Naive thymus-derived CD4-positive, alpha-beta T cell (primary cell): ENCODE results near the gene NUCB2. TPM values are rescaled to one million over a fixed set of nuclear protein-coding genes. Genes with fewer than 3 reads are reported as not detected.

ENCODE experiments used
- ATAC-seq: fragments of 150-1000 bp; cut with Tn5 transposase; 2 replicates; pipeline ENCODE4 v1.10.0; 2021; ENCODE audit warnings: mild to moderate bottlenecking, moderate library complexity
- CTCF ChIA-PET: fragments of 350-600 bp; sonication (Branson Sonifier 250); formaldehyde crosslinking; loops from one replicate; lab custom pipeline; 2021; ENCODE audit warnings: antibody characterized with exemption; lab: Charles Lee
- POLR2A ChIA-PET: fragments of 350-600 bp; sonication (Branson Sonifier 250); formaldehyde crosslinking; loops from one replicate; lab custom pipeline; 2021; ENCODE audit warnings: antibody characterized with exemption, inconsistent platforms; lab: Charles Lee
- DNase-seq, 9 donors: peaks; one replicate each; pipeline versions ENCODE4 v3.0.0 to v3.0.0-alpha.2; 2020 to 2022; ENCODE audit warnings: mixed read lengths in 1 of 9
- H3K27ac ChIP-seq: one replicate; pipeline ENCODE4 v1.7.0; 2013; ENCODE audit warnings: mild to moderate bottlenecking, low read depth, low read length, moderate library complexity
- H3K27me3 ChIP-seq, 2 donors: one replicate each; pipeline ENCODE4 v1.7.0; 2013; ENCODE audit warnings: low read length in 2 of 2, mild to moderate bottlenecking in 2 of 2, moderate library complexity in 2 of 2; ENCODE audit not compliant: control insufficient read depth in 2 of 2, insufficient read depth in 2 of 2
- H3K36me3 ChIP-seq, 3 experiments: 1 replicate in 2 of 3; 2 replicates in 1 of 3; pipeline ENCODE4 v1.7.0; 2013; ENCODE audit warnings: low read length in 3 of 3, mild to moderate bottlenecking in 3 of 3, moderate library complexity in 1 of 3; ENCODE audit not compliant: insufficient read depth in 3 of 3, control insufficient read depth in 2 of 3
- H3K4me1 ChIP-seq, 2 donors: one replicate each; pipeline ENCODE4 v1.7.0; 2013; ENCODE audit warnings: low read length in 2 of 2, mild to moderate bottlenecking in 2 of 2, moderate library complexity in 1 of 2; ENCODE audit not compliant: control insufficient read depth in 2 of 2, insufficient read depth in 2 of 2
- H3K4me3 ChIP-seq: 2 replicates; pipeline ENCODE4 v1.7.0; 2013; ENCODE audit warnings: mild to moderate bottlenecking, low read length
- H3K9me3 ChIP-seq, 3 experiments: 1 replicate in 2 of 3; 2 replicates in 1 of 3; pipeline ENCODE4 v1.7.0; 2013; ENCODE audit warnings: low read length in 3 of 3; ENCODE audit not compliant: control insufficient read depth in 2 of 3
- H3K27ac Mint-ChIP-seq, 9 donors: one replicate each; pipeline ENCODE4 v1.8.0; 2020 to 2022; ENCODE audit warnings: mixed read lengths in 9 of 9, mild to moderate bottlenecking in 8 of 9, moderate library complexity in 5 of 9, inconsistent platforms in 2 of 9
- H3K27me3 Mint-ChIP-seq, 5 donors: one replicate each; pipeline ENCODE4 v1.8.0; 2021 to 2022; ENCODE audit warnings: mixed read lengths in 5 of 5, mild to moderate bottlenecking in 1 of 5
- H3K36me3 Mint-ChIP-seq, 5 donors: one replicate each; pipeline ENCODE4 v1.8.0; 2020 to 2022; ENCODE audit warnings: mixed read lengths in 5 of 5, mild to moderate bottlenecking in 3 of 5, inconsistent platforms in 1 of 5
- H3K4me1 Mint-ChIP-seq, 7 donors: one replicate each; pipeline ENCODE4 v1.8.0; 2020 to 2022; ENCODE audit warnings: mixed read lengths in 7 of 7, mild to moderate bottlenecking in 3 of 7, inconsistent platforms in 1 of 7
- H3K4me3 Mint-ChIP-seq, 10 donors: one replicate each; pipeline ENCODE4 v1.8.0; 2020 to 2022; ENCODE audit warnings: mild to moderate bottlenecking in 10 of 10, mixed read lengths in 10 of 10, moderate library complexity in 6 of 10, inconsistent platforms in 2 of 10
- H3K9me3 Mint-ChIP-seq, 11 donors: one replicate each; pipeline ENCODE4 v1.8.0; 2020 to 2022; ENCODE audit warnings: mixed read lengths in 11 of 11, mild to moderate bottlenecking in 4 of 11, inconsistent platforms in 1 of 11, moderate library complexity in 1 of 11
- intact Hi-C, 2 donors: fragments of 100-400 bp; cut with micrococcal nuclease; formaldehyde crosslinking; loops; one replicate each; pipeline ENCODE4 v1.15.1; 2023
- polyA plus RNA-seq, 2 donors: library from polyadenylated mRNA; unstranded; fragments of 300-500 nt; fragmentation: Illumina TruSeq; gene quantifications; one replicate each; pipeline ENCODE4 v1.2.3, GENCODE V29; 2021
- total RNA-seq, 6 experiments: library from RNA in 5 of 6; stranded (reverse) in 5 of 6; gene quantifications; 1 replicate in 5 of 6; 2 replicates in 1 of 6; pipeline ENCODE4 v1.2.3 and lab custom pipeline; 2021 to 2026

NUCB2 gene
- total and polyA plus RNA-seq, 7 experiments from 2014 or later: 72.0 to 359 (median 166) TPM

- peak in 1 of 9 donors; percentile 26 for DNase-seq
- H3K4me3 ChIP-seq: peak overlapping the region; percentile 78
- Mint-ChIP-seq H3K9me3 (no peaks in the 10 kb centered on the region), H3K4me3 (peak overlapping the region; percentile 83 to 99 (median 93)), H3K27ac (peak overlapping the region; percentile 88 to 93 (median 91)), H3K27me3 (no peaks in the 10 kb centered on the region), H3K4me1 (peaks cover 18 to 43% (median 34%) of the 10 kb centered on the region in 7 donors), H3K36me3 (peaks cover 0 to 12% (median 0%) of the 10 kb centered on the region in 5 donors)
- peak overlapping the region; percentile 90 for H3K27ac ChIP-seq
- H3K9me3 ChIP-seq: no peaks in the 10 kb centered on the region
- H3K36me3 ChIP-seq: peaks cover 0 to 7% (median 0%) of the 10 kb centered on the region in 3 experiments
- no peak for ATAC-seq
- H3K4me1 ChIP-seq: peaks cover 17 to 22% of the 10 kb centered on the region in 2 donors
- intact Hi-C loops: loop anchor here (1.0 to 5.0 kb wide), 12 partner anchors 10 to 1122 kb away; partner anchors contain the start of genes GTF2H1 (in 2 of the 2), HPS5 (in 2 of the 2), C11orf58 (in 1 of the 2) and RPS13 (in 1 of the 2)
- CTCF ChIA-PET: interaction anchor here (0.8 to 1.2 kb wide), 2 partner anchors 10 to 46 kb away, joined by 3 to 5 read pairs; no protein-coding TSS in a partner anchor
- no peaks in the 10 kb centered on the region for H3K27me3 ChIP-seq
- POLR2A ChIA-PET: interaction anchor here (1.0 to 5.0 kb wide), 19 partner anchors 8 to 738 kb away, joined by 3 to 81 read pairs (median 4); partner anchors contain the start of genes PIK3C2A and RPS13
These were observed 921 bp upstream of the NUCB2 start for GRCh38 chr11:17275400-17276235.

- Histone ChIP-seq H3K27me3 (no peaks in the 10 kb centered on the region), H3K4me1 (peaks cover 17 to 30% of the 10 kb centered on the region in 2 donors)
These were observed 565 bp downstream of the NUCB2 start for GRCh38 chr11:17277024-17277584.

GRCh38 chr11:17280494-17281127 is 4.1 kb downstream of the NUCB2 start:
- Mint-ChIP-seq H3K4me1 (peaks cover 25 to 75% (median 63%) of the 10 kb centered on the region in 7 donors), H3K27ac (peak overlapping the region in 8 of 9 donors; percentile 72 to 93 (median 89))
- POLR2A ChIA-PET: interaction anchor here (0.6 to 3.0 kb wide), 4 partner anchors 11 to 203 kb away, joined by 3 to 16 read pairs (median 4); partner anchors contain the start of genes PIK3C2A and RPS13

More at GRCh38 chr11:17277024-17277584, 565 bp downstream of the NUCB2 start:
- CTCF ChIA-PET: interaction anchor here (1.2 kb wide), 1 partner anchor 77 kb away, joined by 4 read pairs; no protein-coding TSS in a partner anchor
- peak overlapping the region; percentile 83 to 99 (median 93) for H3K4me3 Mint-ChIP-seq
- peak in 6 of 9 donors; percentile 58 to 74 (median 64) for DNase-seq
- H3K36me3 ChIP-seq: peaks cover 0 to 7% (median 0%) of the 10 kb centered on the region in 3 experiments
- H3K36me3 Mint-ChIP-seq: peaks cover 0 to 17% (median 0%) of the 10 kb centered on the region in 5 donors
- H3K9me3 Mint-ChIP-seq: no peaks in the 10 kb centered on the region
- peak overlapping the region; percentile 78 for H3K4me3 ChIP-seq
- peaks cover 20 to 54% (median 43%) of the 10 kb centered on the region in 7 donors for H3K4me1 Mint-ChIP-seq
- no peaks in the 10 kb centered on the region for H3K27me3 Mint-ChIP-seq
- H3K9me3 ChIP-seq: no peaks in the 10 kb centered on the region
- peak overlapping the region; percentile 88 to 93 (median 91) for H3K27ac Mint-ChIP-seq
- intact Hi-C loops: loop anchor here (1.0 to 5.0 kb wide), 9 partner anchors 8 to 1120 kb away; partner anchors contain the start of genes GTF2H1 (in 1 of the 2), HPS5 (in 1 of the 2), RPS13 (in 1 of the 2) and SERGEF (in 1 of the 2)
- POLR2A ChIA-PET: interaction anchor here (0.7 to 5.0 kb wide), 19 partner anchors 9 to 736 kb away, joined by 3 to 81 read pairs (median 4); partner anchors contain the start of genes NCR3LG1, PIK3C2A and RPS13
- peak; percentile 31 for ATAC-seq
- peak overlapping the region; percentile 90 for H3K27ac ChIP-seq

DNA sequence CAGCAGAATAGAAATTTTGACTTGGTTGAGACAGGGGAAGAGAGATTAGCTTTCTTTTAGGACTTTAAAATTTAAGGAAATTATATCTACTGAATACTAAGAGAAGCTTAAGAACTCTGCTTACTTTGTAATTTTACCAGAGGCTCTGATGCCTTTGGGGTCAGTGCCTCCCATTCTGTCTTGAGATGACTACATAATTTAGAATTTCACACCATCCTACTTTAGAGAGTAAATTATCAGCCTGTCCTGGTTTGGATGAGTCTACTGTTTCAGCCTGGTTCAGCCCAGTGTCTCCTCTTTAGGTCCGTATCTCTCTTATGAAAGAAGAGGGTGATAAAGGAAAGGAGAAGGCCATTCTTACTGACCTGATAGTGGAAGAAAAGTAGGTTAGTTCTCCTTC is 9.8 kb downstream of the NUCB2 start:
- Histone ChIP-seq H3K27me3 (no peaks in the 10 kb centered on the region), H3K27ac (peak overlapping the region; percentile 63), H3K4me1 (peaks cover 37 to 41% of the 10 kb centered on the region in 2 donors), H3K36me3 (peaks cover 0 to 6% (median 0%) of the 10 kb centered on the region in 3 experiments), H3K4me3 (no peak overlapping the region), H3K9me3 (no peaks in the 10 kb centered on the region)
- Mint-ChIP-seq H3K4me3 (peak overlapping the region in 8 of 10 donors; percentile 34 to 76 (median 62)), H3K4me1 (peaks cover 35 to 80% (median 63%) of the 10 kb centered on the region in 7 donors), H3K9me3 (peaks cover 0 to 10% (median 0%) of the 10 kb centered on the region in 11 donors), H3K27ac (peak overlapping the region in 8 of 9 donors; percentile 83 to 94 (median 89)), H3K36me3 (peaks cover 0 to 40% (median 35%) of the 10 kb centered on the region in 5 donors), H3K27me3 (no peaks in the 10 kb centered on the region)
- DNase-seq: no peak
- no peak for ATAC-seq
- CTCF ChIA-PET: interaction anchor here (0.7 to 1.3 kb wide), 3 partner anchors 10 to 25 kb away, joined by 3 to 4 read pairs (median 3); no protein-coding TSS in a partner anchor
- POLR2A ChIA-PET: interaction anchor here (0.8 to 6.8 kb wide), 9 partner anchors 10 to 1110 kb away, joined by 3 to 81 read pairs (median 4); partner anchors contain the start of gene NUCB2
- intact Hi-C loops: loop anchor here in 1 of 2 donors (2.0 to 5.0 kb wide), 2 partner anchors 36 to 56 kb away; no protein-coding TSS in a partner anchor

More at GRCh38 chr11:17280494-17281127, 4.1 kb downstream of the NUCB2 start:
- Histone ChIP-seq H3K27me3 (no peaks in the 10 kb centered on the region), H3K36me3 (peaks cover 0 to 10% (median 0%) of the 10 kb centered on the region in 3 experiments), H3K4me3 (peak overlapping the region; percentile 20), H3K27ac (peak overlapping the region; percentile 55), H3K4me1 (peaks cover 27 to 41% of the 10 kb centered on the region in 2 donors), H3K9me3 (no peaks in the 10 kb centered on the region)
- CTCF ChIA-PET: interaction anchor here (0.6 kb wide), 1 partner anchor 68 kb away, joined by 4 read pairs; no protein-coding TSS in a partner anchor
- Mint-ChIP-seq H3K27me3 (no peaks in the 10 kb centered on the region), H3K36me3 (peaks cover 0 to 32% (median 15%) of the 10 kb centered on the region in 5 donors), H3K9me3 (peaks cover 0 to 6% (median 0%) of the 10 kb centered on the region in 11 donors), H3K4me3 (peak overlapping the region; percentile 49 to 92 (median 78))
- intact Hi-C loops: no loop called here
- DNase-seq (no peak), ATAC-seq (no peak)

DNA sequence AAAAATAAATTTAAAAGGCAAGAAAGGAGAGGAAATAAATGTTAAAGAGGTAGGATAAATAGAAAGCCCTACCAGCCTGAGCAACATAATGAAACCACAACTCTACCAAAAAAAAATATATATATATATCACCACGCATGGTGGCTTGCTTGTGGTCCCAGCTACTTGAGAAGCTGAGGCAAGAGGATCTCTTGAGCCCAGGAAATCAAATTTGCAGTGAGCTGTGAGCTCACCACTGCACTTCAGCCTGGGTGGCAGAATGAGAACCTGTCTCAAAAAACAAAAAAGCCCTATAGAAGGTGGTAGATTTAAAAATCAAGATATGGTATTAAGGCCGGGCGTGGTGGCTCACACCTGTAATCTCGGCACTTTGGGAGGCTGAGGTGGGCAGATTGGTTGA is 10.5 kb downstream of the NUCB2 start:
- Mint-ChIP-seq H3K27me3 (no peaks in the 10 kb centered on the region), H3K4me3 (peak overlapping the region in 9 of 10 donors; percentile 11 to 69 (median 51)), H3K36me3 (peaks cover 0 to 40% (median 35%) of the 10 kb centered on the region in 5 donors), H3K27ac (peak overlapping the region; percentile 52 to 94 (median 88)), H3K9me3 (peaks cover 0 to 10% (median 0%) of the 10 kb centered on the region in 11 donors), H3K4me1 (peaks cover 33 to 73% (median 56%) of the 10 kb centered on the region in 7 donors)
- ATAC-seq (no peak), DNase-seq (peak in 1 of 9 donors; percentile 7)
- no peaks in the 10 kb centered on the region for H3K9me3 ChIP-seq
- no peaks in the 10 kb centered on the region for H3K27me3 ChIP-seq
- peaks cover 0 to 6% (median 3%) of the 10 kb centered on the region in 3 experiments for H3K36me3 ChIP-seq
- H3K4me1 ChIP-seq: peaks cover 37 to 39% of the 10 kb centered on the region in 2 donors
- ChIA-PET CTCF (no interaction called here), POLR2A (interaction anchor here (0.9 to 6.8 kb wide), 2 partner anchors 10 to 209 kb away, joined by 4 to 81 read pairs; partner anchors contain the start of genes NUCB2 and RPS13)
- H3K27ac ChIP-seq: peak overlapping the region; percentile 63
- intact Hi-C loops: loop anchor here in 1 of 2 donors (2.0 to 5.0 kb wide), 2 partner anchors 35 to 56 kb away; no protein-coding TSS in a partner anchor
- H3K4me3 ChIP-seq: no peak overlapping the region
